Stimulated activated CD8-positive, alpha-beta memory T cell treated with anti-CD3 and anti-CD28 coated beads, Interleukin-4, amount 100 ng/mL, for 4 hours (primary cell): ENCODE results near the gene APOA1.

Source experiments
- DNase-seq, 2 donors: peaks; one replicate each; pipeline ENCODE4 v3.0.0-alpha.2; 2020; ENCODE audit warnings: low read depth in 2 of 2, low spot score in 1 of 2

Gene APOA1

GRCh38 chr11:116837231-116838091 is at the start of gene APOA1:
APOA1 (minus strand) TSS chr11:116837622; CDS start chr11:116837387, 235 bp downstream.
- no peak for DNase-seq

- no peak for DNase-seq
Observed at GRCh38 chr11:116885951-116886655, 48.7 kb upstream of the APOA1 start.

- DNase-seq, result no peak
Observed at GRCh38 chr11:116882386-116882785, 45.0 kb upstream of the APOA1 start.

- DNase-seq, result no peak
Observed at GRCh38 chr11:116881143-116881542, 43.7 kb upstream of the APOA1 start.

- no peak for DNase-seq
Observed at GRCh38 chr11:116879800-116880625, 42.6 kb upstream of the APOA1 start.

- DNase-seq, result no peak
Observed at GRCh38 chr11:116876656-116877055, 39.2 kb upstream of the APOA1 start.

GRCh38 chr11:116875194-116875593 is 37.8 kb upstream of the APOA1 start:
- DNase-seq, result no peak

- DNase-seq, result no peak
Observed at GRCh38 chr11:116874251-116874650, 36.8 kb upstream of the APOA1 start.

GRCh38 chr11:116873381-116873780 is 36.0 kb upstream of the APOA1 start:
- no peak for DNase-seq

- DNase-seq, result no peak
Observed at GRCh38 chr11:116871248-116871647, 33.8 kb upstream of the APOA1 start.

- no peak for DNase-seq
Observed at GRCh38 chr11:116870054-116870453, 32.6 kb upstream of the APOA1 start.

GRCh38 chr11:116869610-116870009 is 32.2 kb upstream of the APOA1 start:
- no peak for DNase-seq

- no peak for DNase-seq
Observed at GRCh38 chr11:116868066-116868465, 30.6 kb upstream of the APOA1 start.

- no peak for DNase-seq
Observed at GRCh38 chr11:116867619-116868018, 30.2 kb upstream of the APOA1 start.

- no peak for DNase-seq
Observed at GRCh38 chr11:116866804-116867455, 29.5 kb upstream of the APOA1 start.

GRCh38 chr11:116865696-116866095 is 28.3 kb upstream of the APOA1 start:
- no peak for DNase-seq

GRCh38 chr11:116864531-116864930 is 27.1 kb upstream of the APOA1 start:
- DNase-seq, result no peak

GRCh38 chr11:116862951-116863350 is 25.5 kb upstream of the APOA1 start:
- no peak for DNase-seq

- no peak for DNase-seq
Observed at GRCh38 chr11:116862185-116862584, 24.8 kb upstream of the APOA1 start.

GRCh38 chr11:116861539-116861938 is 24.1 kb upstream of the APOA1 start:
- no peak for DNase-seq

- DNase-seq, result no peak
Observed at GRCh38 chr11:116860303-116860702, 22.9 kb upstream of the APOA1 start.
